ENCODE results near the gene MESP1. TPM values are rescaled to one million over a fixed set of nuclear protein-coding genes. Genes with fewer than 3 reads are reported as not detected.

The MESP1 gene
- polyA plus RNA-seq, 1 donor from 2014 or later = 4.8 TPM

- H3K4me2 ChIP-seq (ENCODE audit: low read length) = no peak overlapping the region
- TF ChIP-seq EZH2 (IDR thresholded peaks at IDR 0.05; ENCODE audit: borderline replicate concordance, insufficient read depth, low read length, poor library complexity, severe bottlenecking) = no peak
- TF ChIP-seq SMC3 (conservative IDR thresholded peaks at IDR 0.05; ENCODE audit: poor library complexity) = no peak
- no peak for TF ChIP-seq REST (IDR thresholded peaks at IDR 0.05; ENCODE audit: borderline replicate concordance)
- no peak for TF ChIP-seq RAD21 (conservative IDR thresholded peaks at IDR 0.05)
- TF ChIP-seq MXI1 (conservative IDR thresholded peaks at IDR 0.05; ENCODE audit: poor library complexity, severe bottlenecking) = no peak
- TF ChIP-seq EP300 (conservative IDR thresholded peaks at IDR 0.05; ENCODE audit: poor library complexity, severe bottlenecking) = no peak
- TF ChIP-seq CTCF (IDR thresholded peaks at IDR 0.05; ENCODE audit: poor library complexity, severe bottlenecking) = no peak
Measured at GRCh38 chr15:89724621-89725020, 26.4 kb downstream of the MESP1 start.

GRCh38 chr15:89723031-89723430 is 28.0 kb downstream of the MESP1 start:
- no peak overlapping the region for H3K9ac ChIP-seq (ENCODE audit: low read length)
- H3K9me3 ChIP-seq (ENCODE audit: low read length) = no peaks in the 10 kb centered on the region
- H3F3A ChIP-seq (ENCODE audit: insufficient read depth, low read length, poor library complexity, severe bottlenecking) = no peaks in the 10 kb centered on the region
- H4K20me1 ChIP-seq (ENCODE audit: insufficient read depth) = no peaks in the 10 kb centered on the region
- H2AFZ ChIP-seq (ENCODE audit: low read depth, low read length) = no peak overlapping the region
- no peaks in the 10 kb centered on the region for H3K36me3 ChIP-seq (ENCODE audit: insufficient read depth, low read length)
- TF ChIP-seq POLR2AphosphoS5 (IDR thresholded peaks at IDR 0.05) (no peak), REST (IDR thresholded peaks at IDR 0.05; ENCODE audit: borderline replicate concordance) (no peak), EP300 (conservative IDR thresholded peaks at IDR 0.05; ENCODE audit: poor library complexity, severe bottlenecking) (no peak), CTCF (IDR thresholded peaks at IDR 0.05; ENCODE audit: poor library complexity, severe bottlenecking) (no peak), TAF1 (IDR thresholded peaks at IDR 0.05; ENCODE audit: low read depth) (no peak), EZH2 (IDR thresholded peaks at IDR 0.05; ENCODE audit: borderline replicate concordance, insufficient read depth, low read length, poor library complexity, severe bottlenecking) (no peak), MXI1 (conservative IDR thresholded peaks at IDR 0.05; ENCODE audit: poor library complexity, severe bottlenecking) (no peak), RAD21 (conservative IDR thresholded peaks at IDR 0.05) (no peak)
- H3K27me3 ChIP-seq (ENCODE audit: insufficient read depth, low read depth, low read length) = no peaks in the 10 kb centered on the region
- H3K4me3 ChIP-seq (ENCODE audit: low read length) = no peak overlapping the region
- no peaks in the 10 kb centered on the region for H3K79me2 ChIP-seq (replicated peaks; ENCODE audit: insufficient read depth, low read length)
- no peaks in the 10 kb centered on the region for H3K9me2 ChIP-seq (ENCODE audit: insufficient read depth, low read length)
- no peak overlapping the region for H3K27ac ChIP-seq (ENCODE audit: low read length)
- H3K4me2 ChIP-seq (ENCODE audit: low read length) = no peak overlapping the region

More at GRCh38 chr15:89724621-89725020, 26.4 kb downstream of the MESP1 start:
- Histone ChIP-seq H3K9me2 (ENCODE audit: insufficient read depth, low read length) (no peaks in the 10 kb centered on the region), H3K9me3 (ENCODE audit: low read length) (no peaks in the 10 kb centered on the region), H3K4me3 (ENCODE audit: low read length) (no peak overlapping the region), H3F3A (ENCODE audit: insufficient read depth, low read length, poor library complexity, severe bottlenecking) (no peaks in the 10 kb centered on the region), H3K9ac (ENCODE audit: low read length) (no peak overlapping the region), H3K79me2 (replicated peaks; ENCODE audit: insufficient read depth, low read length) (no peaks in the 10 kb centered on the region), H2AFZ (ENCODE audit: low read depth, low read length) (no peak overlapping the region), H3K36me3 (ENCODE audit: insufficient read depth, low read length) (no peaks in the 10 kb centered on the region), H3K27me3 (ENCODE audit: insufficient read depth, low read depth, low read length) (no peaks in the 10 kb centered on the region), H3K27ac (ENCODE audit: low read length) (no peak overlapping the region), H4K20me1 (ENCODE audit: insufficient read depth) (no peaks in the 10 kb centered on the region)

Measured in neural cell (in vitro differentiated cells).